BLaER1 (cell line): Measurements from ENCODE around the gene KAZN.
A peak's percentile ranks its signal among the peaks of the same experiment; 100 is the strongest.

Experiments used
- H3K27ac ChIP-seq: shearing (Covaris generic); formaldehyde crosslinking; 2 replicates; pipeline ENCODE4 v1.8.1; 2022
- H3K27me3 ChIP-seq: shearing (Covaris generic); formaldehyde crosslinking; 2 replicates; pipeline ENCODE4 v1.8.1; 2022
- H3K36me3 ChIP-seq: shearing (Covaris generic); formaldehyde crosslinking; 2 replicates; pipeline ENCODE4 v1.8.1; 2022
- H3K4me1 ChIP-seq: shearing (Covaris generic); formaldehyde crosslinking; 2 replicates; pipeline ENCODE4 v1.8.1; 2022
- H3K4me2 ChIP-seq: shearing (Covaris generic); formaldehyde crosslinking; 2 replicates; pipeline ENCODE4 v1.8.1; 2022
- H3K4me3 ChIP-seq: shearing (Covaris generic); formaldehyde crosslinking; 2 replicates; pipeline ENCODE4 v1.8.1; 2022
- H3K9ac ChIP-seq: shearing (Covaris generic); formaldehyde crosslinking; 2 replicates; pipeline ENCODE4 v1.8.1; 2022
- H3K9me3 ChIP-seq: shearing (Covaris generic); formaldehyde crosslinking; 2 replicates; pipeline ENCODE4 v1.8.1; 2022
- H4K20me1 ChIP-seq: shearing (Covaris generic); formaldehyde crosslinking; 2 replicates; pipeline ENCODE4 v1.8.1; 2022
- Cebpa-rat ChIP-seq: shearing (Covaris generic); IDR thresholded peaks from 2 replicates; pipeline ENCODE4 v1.8.1; 2022

Gene KAZN

DNA sequence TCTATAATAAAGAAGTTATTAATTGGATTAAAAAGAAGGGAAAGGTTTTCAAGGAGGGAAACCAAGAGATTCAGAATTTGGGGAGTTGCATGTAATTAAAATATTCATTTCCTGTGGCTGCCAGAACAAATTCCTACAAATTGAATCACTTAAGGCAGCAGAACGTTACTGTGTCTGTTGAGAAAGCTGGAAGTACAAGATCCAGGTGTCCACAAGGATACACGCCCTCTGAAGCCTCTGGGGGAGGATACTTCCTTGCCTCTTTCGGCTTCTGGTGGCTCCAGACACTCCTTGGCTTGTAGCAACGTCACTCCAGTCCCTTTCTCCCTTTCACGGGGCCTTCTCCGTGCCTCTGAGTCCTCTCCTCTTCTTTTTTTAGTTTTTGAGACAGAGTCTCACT is 67.9 kb downstream of the KAZN start:
- H3K36me3 ChIP-seq = no peaks in the 10 kb centered on the region
- no peaks in the 10 kb centered on the region for H4K20me1 ChIP-seq
- H3K27ac ChIP-seq = no peak overlapping the region
- peaks cover 7% of the 10 kb centered on the region for H3K4me1 ChIP-seq
- H3K27me3 ChIP-seq = no peaks in the 10 kb centered on the region
- H3K9ac ChIP-seq = no peak overlapping the region
- H3K4me3 ChIP-seq = no peak overlapping the region
- H3K9me3 ChIP-seq = no peaks in the 10 kb centered on the region
- H3K4me2 ChIP-seq = no peak overlapping the region
- TF ChIP-seq Cebpa-rat = no peak

DNA sequence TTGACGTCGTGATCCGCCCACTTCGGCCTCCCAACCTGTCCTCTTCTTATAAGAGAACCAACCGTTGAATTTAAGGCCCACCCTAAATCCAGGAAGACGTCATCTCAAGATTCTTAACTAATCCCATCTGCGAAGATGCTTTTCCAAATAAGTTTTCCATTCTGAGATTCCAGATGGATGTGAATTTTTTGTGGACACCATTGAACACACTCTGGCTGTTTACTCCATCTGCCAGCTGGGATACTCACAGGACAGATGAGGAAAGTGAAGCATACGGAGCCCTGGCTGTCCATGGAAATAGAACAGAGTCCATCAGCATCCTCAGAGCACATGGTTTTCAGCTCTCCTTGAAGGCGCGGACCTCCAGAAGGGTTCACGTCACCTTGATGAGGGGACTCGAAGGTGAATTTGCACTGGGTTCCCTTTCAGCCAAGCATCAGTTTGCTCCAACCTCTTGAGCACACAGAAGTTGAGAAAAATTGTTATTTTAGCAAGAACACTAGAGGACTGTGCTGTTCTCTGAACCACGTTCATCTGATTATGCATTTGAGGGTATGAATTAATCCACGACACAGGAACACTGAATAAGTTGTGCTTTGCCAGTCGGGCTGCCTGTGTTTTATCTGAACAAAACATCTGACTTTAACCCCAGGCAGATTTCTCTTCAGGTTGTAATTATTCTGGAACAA is 68.6 kb downstream of the KAZN start:
- no peaks in the 10 kb centered on the region for H3K9me3 ChIP-seq
- H3K27me3 ChIP-seq = no peaks in the 10 kb centered on the region
- no peaks in the 10 kb centered on the region for H3K36me3 ChIP-seq
- H4K20me1 ChIP-seq = no peaks in the 10 kb centered on the region
- H3K9ac ChIP-seq = no peak overlapping the region
- no peak for TF ChIP-seq Cebpa-rat
- no peak overlapping the region for H3K4me3 ChIP-seq
- H3K27ac ChIP-seq = no peak overlapping the region
- no peak overlapping the region for H3K4me2 ChIP-seq
- peaks cover 14% of the 10 kb centered on the region for H3K4me1 ChIP-seq

DNA sequence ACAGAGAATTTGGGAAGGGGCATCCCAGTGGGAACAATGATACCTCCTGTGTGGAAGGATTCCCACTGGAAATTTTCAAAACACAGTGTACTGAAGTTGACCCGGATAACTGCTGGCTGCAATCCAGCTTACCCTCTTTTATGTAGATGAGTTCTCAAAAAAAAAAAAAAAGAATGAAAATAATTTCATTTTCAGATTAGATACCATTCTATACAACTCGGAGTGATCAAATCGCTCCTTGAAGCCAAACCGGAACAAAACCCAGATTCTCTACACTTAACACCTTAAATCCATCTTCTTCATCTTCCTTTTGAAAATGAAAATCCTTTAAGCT is 69.1 kb downstream of the KAZN start:
- H3K27ac ChIP-seq = no peak overlapping the region
- no peak for TF ChIP-seq Cebpa-rat
- no peak overlapping the region for H3K9ac ChIP-seq
- H3K4me3 ChIP-seq = no peak overlapping the region
- no peak overlapping the region for H3K4me2 ChIP-seq
- no peaks in the 10 kb centered on the region for H3K36me3 ChIP-seq
- H3K4me1 ChIP-seq = peaks cover 19% of the 10 kb centered on the region
- H4K20me1 ChIP-seq = no peaks in the 10 kb centered on the region
- no peaks in the 10 kb centered on the region for H3K9me3 ChIP-seq
- no peaks in the 10 kb centered on the region for H3K27me3 ChIP-seq

DNA sequence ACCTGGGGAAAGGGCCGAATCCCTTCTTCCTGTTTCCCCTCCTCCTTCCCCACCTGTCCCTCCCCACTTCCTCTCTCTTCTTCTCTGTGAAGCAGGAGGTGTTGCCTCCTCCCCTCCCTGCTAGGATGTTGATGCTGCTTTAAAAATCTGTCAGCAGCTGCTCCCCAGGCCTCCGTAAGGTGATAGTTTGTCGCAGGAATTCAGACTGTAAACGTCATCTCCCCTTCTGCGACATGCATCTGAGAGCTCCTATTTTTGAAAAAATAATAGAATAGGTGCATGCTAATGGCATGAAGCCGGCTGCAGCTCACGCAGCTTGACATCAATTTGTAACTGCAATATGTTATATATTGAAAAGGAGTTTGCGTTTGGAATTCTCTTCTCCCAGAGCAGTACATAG is 70.1 kb downstream of the KAZN start:
- no peak overlapping the region for H3K4me3 ChIP-seq
- H3K4me2 ChIP-seq = no peak overlapping the region
- TF ChIP-seq Cebpa-rat = no peak
- no peaks in the 10 kb centered on the region for H3K9me3 ChIP-seq
- no peaks in the 10 kb centered on the region for H4K20me1 ChIP-seq
- H3K27ac ChIP-seq = no peak overlapping the region
- no peak overlapping the region for H3K9ac ChIP-seq
- no peaks in the 10 kb centered on the region for H3K36me3 ChIP-seq
- H3K4me1 ChIP-seq = peaks cover 29% of the 10 kb centered on the region
- no peaks in the 10 kb centered on the region for H3K27me3 ChIP-seq

- peak; percentile 58; the same call in 1 of the 2 replicates for TF ChIP-seq Cebpa-rat
- no peaks in the 10 kb centered on the region for H3K27me3 ChIP-seq
- H3K4me2 ChIP-seq = peak overlapping the region; percentile 80
- no peak overlapping the region; the same call in 1 of the 2 replicates for H3K9ac ChIP-seq
- H3K36me3 ChIP-seq = no peaks in the 10 kb centered on the region
- H3K9me3 ChIP-seq = peaks cover 7% of the 10 kb centered on the region; the same call in 1 of the 2 replicates
- H4K20me1 ChIP-seq = no peaks in the 10 kb centered on the region
- peak overlapping the region; percentile 10; the same call in 1 of the 2 replicates for H3K27ac ChIP-seq
- peaks cover 53% of the 10 kb centered on the region for H3K4me1 ChIP-seq
- H3K4me3 ChIP-seq = no peak overlapping the region
Measured at GRCh38 chr1:14672005-14672404, 73.5 kb downstream of the KAZN start.

- Histone ChIP-seq H3K9me3 (peaks cover 7% of the 10 kb centered on the region; the same call in 1 of the 2 replicates), H3K4me1 (peaks cover 59% of the 10 kb centered on the region), H3K36me3 (no peaks in the 10 kb centered on the region), H3K4me2 (peak overlapping the region; percentile 72), H3K4me3 (no peak overlapping the region), H3K27me3 (no peaks in the 10 kb centered on the region), H3K27ac (no peak overlapping the region), H3K9ac (no peak overlapping the region), H4K20me1 (no peaks in the 10 kb centered on the region)
- no peak for TF ChIP-seq Cebpa-rat
Measured at GRCh38 chr1:14674030-14674429, 75.5 kb downstream of the KAZN start.

DNA sequence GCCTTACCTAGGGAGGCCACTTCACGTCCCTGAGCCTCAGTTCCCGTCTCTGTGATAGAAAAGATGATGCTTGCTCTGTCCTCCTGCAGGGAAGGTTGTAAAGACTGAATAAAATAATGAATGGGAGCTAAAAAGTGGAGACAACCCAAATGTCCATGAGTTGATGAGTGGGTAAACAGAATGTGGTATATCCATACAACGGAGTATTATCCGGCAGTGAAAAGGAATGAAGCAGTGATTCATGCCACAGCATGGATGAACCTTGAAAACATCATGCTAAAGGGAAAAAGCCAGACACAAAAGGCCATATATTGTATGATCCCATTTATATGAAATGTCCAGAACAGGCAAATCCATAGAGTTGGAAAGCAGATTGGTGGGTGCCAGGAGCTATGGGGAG is 77.9 kb downstream of the KAZN start:
- no peaks in the 10 kb centered on the region for H4K20me1 ChIP-seq
- no peak overlapping the region for H3K4me2 ChIP-seq
- H3K27ac ChIP-seq = no peak overlapping the region
- H3K9ac ChIP-seq = no peak overlapping the region
- peaks cover 7% of the 10 kb centered on the region; the same call in 1 of the 2 replicates for H3K9me3 ChIP-seq
- H3K27me3 ChIP-seq = no peaks in the 10 kb centered on the region
- no peak for TF ChIP-seq Cebpa-rat
- H3K36me3 ChIP-seq = no peaks in the 10 kb centered on the region
- peaks cover 52% of the 10 kb centered on the region for H3K4me1 ChIP-seq
- no peak overlapping the region for H3K4me3 ChIP-seq

GRCh38 chr1:14677292-14677971 is 78.9 kb downstream of the KAZN start:
- Histone ChIP-seq H3K9me3 (peaks cover 7% of the 10 kb centered on the region; the same call in 1 of the 2 replicates), H3K4me3 (no peak overlapping the region), H3K4me1 (peaks cover 42% of the 10 kb centered on the region), H4K20me1 (no peaks in the 10 kb centered on the region), H3K4me2 (no peak overlapping the region; the same call in 1 of the 2 replicates), H3K36me3 (no peaks in the 10 kb centered on the region), H3K27me3 (no peaks in the 10 kb centered on the region), H3K27ac (no peak overlapping the region), H3K9ac (no peak overlapping the region)
- TF ChIP-seq Cebpa-rat = no peak

DNA sequence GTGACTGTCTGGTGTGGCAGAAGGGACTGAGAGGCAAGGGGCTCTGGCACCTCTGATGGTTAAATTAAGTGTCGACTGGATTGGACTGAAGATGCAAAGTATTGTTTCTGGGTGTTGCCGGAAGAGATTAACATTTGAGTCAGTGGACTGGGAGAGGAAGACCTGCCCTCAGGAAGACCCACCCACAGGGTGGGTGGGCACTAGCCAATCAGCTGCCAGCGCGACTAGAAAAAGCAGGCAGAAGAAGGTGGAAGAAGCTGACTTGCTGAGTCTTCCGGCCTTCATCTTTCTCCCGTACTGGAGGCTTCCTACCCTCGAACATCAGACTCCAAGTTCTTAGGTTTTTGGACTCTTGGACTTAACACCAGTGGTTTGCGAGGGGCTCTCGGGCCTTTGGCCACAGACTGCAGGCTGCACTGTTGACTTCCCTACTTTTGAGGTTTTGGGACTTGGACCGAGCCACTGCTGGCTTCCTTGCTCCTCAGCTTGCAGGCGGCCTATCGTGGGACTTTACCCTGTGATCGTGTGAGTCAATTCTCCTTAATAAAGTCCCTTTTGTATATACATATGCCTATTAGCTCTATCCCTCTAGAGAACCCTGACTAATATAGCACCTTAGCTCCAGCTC is 79.6 kb downstream of the KAZN start:
- TF ChIP-seq Cebpa-rat = no peak
- Histone ChIP-seq H3K4me2 (no peak overlapping the region; the same call in 1 of the 2 replicates), H3K9ac (no peak overlapping the region), H3K4me3 (no peak overlapping the region), H3K4me1 (peaks cover 35% of the 10 kb centered on the region), H4K20me1 (no peaks in the 10 kb centered on the region), H3K27me3 (no peaks in the 10 kb centered on the region), H3K27ac (no peak overlapping the region), H3K36me3 (no peaks in the 10 kb centered on the region), H3K9me3 (peaks cover 7% of the 10 kb centered on the region; the same call in 1 of the 2 replicates)
